Caco-2 (cell line): ENCODE results near the gene FBXO31. TPM values are rescaled to one million over a fixed set of nuclear protein-coding genes. Genes with fewer than 3 reads are reported as not detected.

Experiments used
- BruUV-seq: library from RNA; stranded (reverse); fragments of 400-500 nt; replicated peaks from 2 replicates; lab custom pipeline; 2021; lab: Mats Ljungman, UMichigan
- CTCF ChIA-PET: fragments of 300-600 bp; sonication (Branson Sonifier 250); formaldehyde crosslinking; loops from one replicate; lab custom pipeline; 2022; ENCODE audit warnings: antibody characterized with exemption; lab: Charles Lee
- POLR2A ChIA-PET: fragments of 300-600 bp; sonication (Branson Sonifier 250); formaldehyde crosslinking; loops from one replicate; lab custom pipeline; 2022; ENCODE audit warnings: antibody characterized with exemption; lab: Charles Lee
- DNase-seq, 2 experiments: peaks; one replicate each; pipeline versions ENCODE4 v3.0.0 to v3.0.0-alpha.2; 2020 to 2022
- H3K27me3 ChIP-seq: replicated peaks from 2 replicates; pipeline ENCODE4 v1.6.0; 2011; ENCODE audit warnings: low read length; ENCODE audit not compliant: control insufficient read depth, insufficient read depth
- H3K36me3 ChIP-seq: 2 replicates; pipeline ENCODE4 v1.5.1; 2011; ENCODE audit warnings: low read length; ENCODE audit not compliant: control insufficient read depth, insufficient read depth
- H3K4me1 ChIP-seq: fragments of 250-450 bp; sonication (Bioruptor Pico); 2 replicates; pipeline ENCODE4 v1.5.1; 2020; ENCODE audit warnings: mild to moderate bottlenecking
- H3K4me3 ChIP-seq: 2 replicates; pipeline ENCODE4 v1.5.1; 2011; ENCODE audit warnings: low read depth, mild to moderate bottlenecking, control low read depth, low read length
- H3K9me3 ChIP-seq: fragments of 250-450 bp; sonication (Bioruptor Pico); 2 replicates; pipeline ENCODE4 v1.5.1; 2020; ENCODE audit warnings: mild to moderate bottlenecking, moderate library complexity
- H3K27ac Mint-ChIP-seq: one replicate; pipeline ENCODE4 v1.8.0; 2022; ENCODE audit warnings: mixed read lengths; ENCODE audit not compliant: unreplicated experiment
- H3K27me3 Mint-ChIP-seq: one replicate; pipeline ENCODE4 v1.8.0; 2022; ENCODE audit warnings: mixed read lengths; ENCODE audit not compliant: insufficient read depth, unreplicated experiment
- H3K36me3 Mint-ChIP-seq: one replicate; pipeline ENCODE4 v1.8.0; 2022; ENCODE audit warnings: mild to moderate bottlenecking, mixed read lengths; ENCODE audit not compliant: insufficient read depth, unreplicated experiment
- H3K4me1 Mint-ChIP-seq: one replicate; pipeline ENCODE4 v1.8.0; 2022; ENCODE audit warnings: low read depth, mixed read lengths; ENCODE audit not compliant: unreplicated experiment
- H3K4me3 Mint-ChIP-seq: one replicate; pipeline ENCODE4 v1.8.0; 2022; ENCODE audit warnings: mild to moderate bottlenecking, moderate library complexity, mixed read lengths; ENCODE audit not compliant: unreplicated experiment
- H3K9me3 Mint-ChIP-seq: one replicate; pipeline ENCODE4 v1.8.0; 2022; ENCODE audit warnings: mixed read lengths; ENCODE audit not compliant: unreplicated experiment
- intact Hi-C: fragments of 100-400 bp; cut with micrococcal nuclease; formaldehyde crosslinking; loops from one replicate; pipeline ENCODE4 v1.10.0; 2022; ENCODE audit not compliant: unreplicated experiment
- total RNA-seq: library from RNA; stranded (reverse); gene quantifications from 2 replicates; pipeline ENCODE4 v1.2.3, GENCODE V29; 2022
- TF ChIP-seq, protein P1 (sequence below), 2 experiments: fragments of 200-600 bp in 1 of 2; IDR thresholded peaks; 1 replicate in 1 of 2; 2 replicates in 1 of 2; pipeline versions ENCODE4 v1.5.1 to v1.8.0; 2011 to 2022; ENCODE audit warnings: antibody characterized with exemption in 1 of 2, control low read depth in 1 of 2, inconsistent platforms in 1 of 2, low read depth in 1 of 2, low read length in 1 of 2, mild to moderate bottlenecking in 1 of 2, moderate library complexity in 1 of 2; ENCODE audit not compliant: insufficient read depth in 1 of 2, severe bottlenecking in 1 of 2, unreplicated experiment in 1 of 2

The FBXO31 gene
- total RNA-seq, 1 experiment from 2014 or later: 55.6 TPM

DNA sequence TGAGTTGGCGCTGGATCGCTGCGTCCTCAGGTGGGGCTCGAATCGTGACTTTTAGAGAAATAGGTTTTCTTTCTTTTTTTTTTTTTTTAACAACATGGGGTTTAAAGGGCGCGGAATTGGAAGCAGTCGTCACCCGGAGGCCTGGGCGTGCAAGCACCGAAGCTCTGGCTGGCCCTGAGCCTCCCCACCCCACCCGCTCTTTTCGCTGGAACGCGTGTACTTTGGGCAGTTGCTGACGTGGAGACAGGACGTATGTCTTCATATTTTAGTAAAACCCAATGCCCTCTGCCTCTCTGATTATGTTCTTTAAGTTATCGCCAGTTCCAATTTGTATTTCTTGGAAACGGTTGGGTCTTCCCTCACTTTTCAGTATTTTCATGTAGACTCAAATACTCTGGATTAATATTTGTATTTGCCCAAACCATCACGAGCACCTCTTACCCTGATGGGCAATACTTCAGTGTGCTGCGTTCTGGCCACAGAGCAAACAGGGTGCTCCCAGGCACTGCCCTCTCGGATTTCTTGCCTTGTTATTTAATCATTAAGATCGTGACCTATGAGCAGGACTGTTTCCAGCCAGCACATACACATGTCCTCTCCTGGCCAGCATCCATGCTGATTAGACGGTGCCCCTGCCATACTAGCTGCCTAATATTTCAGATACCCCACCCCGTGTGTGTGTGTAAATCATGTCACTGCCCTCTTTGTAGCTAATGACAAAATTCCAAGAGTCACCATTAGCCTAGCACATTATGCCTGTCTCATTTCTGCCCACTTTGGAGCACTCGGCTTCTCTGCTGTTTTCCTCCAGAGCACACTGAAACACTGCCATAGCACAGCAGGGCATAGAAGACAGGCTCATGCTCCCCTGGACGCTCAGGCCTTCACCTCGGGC is 65.6 kb downstream of the FBXO31 start:
- intact Hi-C loops: loop anchor here (2.0 kb wide), 1 partner anchor 65 kb away; the partner anchor contains the start of gene FBXO31
- Mint-ChIP-seq H3K27me3 (no peaks in the 10 kb centered on the region), H3K9me3 (no peaks in the 10 kb centered on the region), H3K27ac (peak overlapping the region; percentile 99), H3K36me3 (peaks cover 42% of the 10 kb centered on the region), H3K4me3 (peak overlapping the region; percentile 97), H3K4me1 (peaks cover 7% of the 10 kb centered on the region)
- TF ChIP-seq, protein P1, sequence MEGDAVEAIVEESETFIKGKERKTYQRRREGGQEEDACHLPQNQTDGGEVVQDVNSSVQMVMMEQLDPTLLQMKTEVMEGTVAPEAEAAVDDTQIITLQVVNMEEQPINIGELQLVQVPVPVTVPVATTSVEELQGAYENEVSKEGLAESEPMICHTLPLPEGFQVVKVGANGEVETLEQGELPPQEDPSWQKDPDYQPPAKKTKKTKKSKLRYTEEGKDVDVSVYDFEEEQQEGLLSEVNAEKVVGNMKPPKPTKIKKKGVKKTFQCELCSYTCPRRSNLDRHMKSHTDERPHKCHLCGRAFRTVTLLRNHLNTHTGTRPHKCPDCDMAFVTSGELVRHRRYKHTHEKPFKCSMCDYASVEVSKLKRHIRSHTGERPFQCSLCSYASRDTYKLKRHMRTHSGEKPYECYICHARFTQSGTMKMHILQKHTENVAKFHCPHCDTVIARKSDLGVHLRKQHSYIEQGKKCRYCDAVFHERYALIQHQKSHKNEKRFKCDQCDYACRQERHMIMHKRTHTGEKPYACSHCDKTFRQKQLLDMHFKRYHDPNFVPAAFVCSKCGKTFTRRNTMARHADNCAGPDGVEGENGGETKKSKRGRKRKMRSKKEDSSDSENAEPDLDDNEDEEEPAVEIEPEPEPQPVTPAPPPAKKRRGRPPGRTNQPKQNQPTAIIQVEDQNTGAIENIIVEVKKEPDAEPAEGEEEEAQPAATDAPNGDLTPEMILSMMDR (IDR thresholded peaks at IDR 0.05; ENCODE audit: insufficient read depth in 1 of 2, low read depth in 1 of 2, low read length in 1 of 2, severe bottlenecking in 1 of 2, unreplicated experiment in 1 of 2): no peak
- ChIA-PET POLR2A (interaction anchor here (0.6 to 1.7 kb wide), 7 partner anchors 38 to 472 kb away, joined by 3 to 38 read pairs (median 6); partner anchors contain the start of gene FBXO31), CTCF (interaction anchor here (0.5 to 1.6 kb wide), 10 partner anchors 8 to 225 kb away, joined by 3 to 8 read pairs (median 4); partner anchors contain the start of gene FBXO31)
- Histone ChIP-seq H3K36me3 (peaks cover 2% of the 10 kb centered on the region; the same call in 1 of the 2 replicates), H3K27me3 (no peaks in the 10 kb centered on the region), H3K4me3 (peak overlapping the region; percentile 90), H3K9me3 (no peaks in the 10 kb centered on the region), H3K4me1 (peaks cover 6% of the 10 kb centered on the region)
- TSS peak; percentile 79 for BruUV-seq
- DNase-seq: peak; percentile 70 to 75

DNA sequence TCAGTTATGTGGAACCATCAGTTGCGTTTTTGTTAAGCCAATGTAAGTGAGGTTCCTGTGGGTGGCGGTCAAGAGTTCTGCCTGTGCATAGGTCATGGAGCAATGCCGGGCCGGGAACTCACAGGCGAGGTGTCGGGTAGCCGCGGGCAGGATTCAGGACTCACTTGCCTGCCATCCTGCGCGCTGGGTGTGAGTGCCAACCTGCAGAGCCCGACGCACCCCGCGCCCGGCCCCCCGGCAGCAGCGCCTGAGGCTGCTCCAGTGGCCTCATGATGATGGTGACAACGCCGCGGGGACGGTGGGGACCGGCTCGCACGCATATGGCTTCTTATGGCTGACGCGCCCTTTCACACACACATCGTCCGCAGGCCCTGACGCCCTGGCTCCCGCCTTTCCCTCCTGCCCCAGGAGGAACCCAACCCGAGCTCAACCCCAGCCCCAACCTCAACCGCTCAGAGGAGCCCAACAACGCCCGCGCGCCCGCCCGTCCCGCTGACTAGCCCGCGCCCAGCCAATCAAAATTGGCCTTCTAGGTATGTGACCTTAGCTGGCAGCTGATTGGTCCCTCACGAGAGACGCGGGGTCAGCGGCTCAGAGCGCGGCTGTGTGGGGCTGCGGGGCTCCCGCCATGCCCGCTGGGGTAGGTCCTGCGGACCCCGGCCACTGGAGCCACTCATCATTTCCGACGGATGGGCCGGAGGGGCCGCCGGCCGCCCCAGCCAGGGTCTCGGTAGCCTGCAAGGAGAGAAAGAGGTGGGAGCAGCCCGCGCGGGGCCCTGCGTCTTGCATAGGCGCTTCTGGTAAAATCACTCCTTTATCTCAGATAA is 66.4 kb downstream of the FBXO31 start, which contains the start of gene C16orf95:
Gene C16orf95, minus strand, starts transcription at position 470 of the 827 bp plus-strand sequence. Its CDS starts 150 bp downstream, at position 320.
- Mint-ChIP-seq H3K4me1 (peaks cover 7% of the 10 kb centered on the region), H3K36me3 (peaks cover 39% of the 10 kb centered on the region), H3K27ac (peak within 1 kb of the TSS; percentile 99), H3K4me3 (peak within 1 kb of the TSS; percentile 97), H3K27me3 (no peaks in the 10 kb centered on the region), H3K9me3 (no peaks in the 10 kb centered on the region)
- TSS peak; percentile 81 for BruUV-seq
- Histone ChIP-seq H3K36me3 (peaks cover 2% of the 10 kb centered on the region; the same call in 1 of the 2 replicates), H3K9me3 (no peaks in the 10 kb centered on the region), H3K4me3 (peak within 1 kb of the TSS; percentile 90), H3K27me3 (no peaks in the 10 kb centered on the region), H3K4me1 (peaks cover 6% of the 10 kb centered on the region)
- POLR2A ChIA-PET: interaction anchor here (0.7 to 1.7 kb wide), 8 partner anchors 12 to 452 kb away, joined by 3 to 38 read pairs (median 4); partner anchors contain the start of gene FBXO31
- CTCF ChIA-PET: interaction anchor here (0.5 to 1.6 kb wide), 10 partner anchors 9 to 225 kb away, joined by 3 to 8 read pairs (median 4); partner anchors contain the start of gene FBXO31
- TF ChIP-seq, protein P1 (IDR thresholded peaks at IDR 0.05; ENCODE audit: insufficient read depth in 1 of 2, low read depth in 1 of 2, low read length in 1 of 2, severe bottlenecking in 1 of 2, unreplicated experiment in 1 of 2): peak; percentile 53 to 69
- intact Hi-C loops: loop anchor here (2.0 kb wide), 1 partner anchor 66 kb away; the partner anchor contains the start of gene FBXO31
- peak; percentile 98 to 99 for DNase-seq
